AG04450 (cell line): ENCODE results near the gene IGFBP3. TPM values are rescaled to one million over a fixed set of nuclear protein-coding genes. Genes with fewer than 3 reads are reported as not detected.

Source experiments
- CTCF ChIA-PET: fragments of 300-600, 350-600 bp; formaldehyde crosslinking; extraction: SDS; loops from one replicate; lab custom pipeline; 2022; ENCODE audit warnings: antibody characterized with exemption, inconsistent platforms; lab: Charles Lee
- POLR2A ChIA-PET: fragments of 350-600 bp; formaldehyde crosslinking; extraction: SDS; loops from one replicate; lab custom pipeline; 2021; ENCODE audit warnings: antibody characterized with exemption, inconsistent platforms; lab: Yijun Ruan, JAX
- DNase-seq: peaks from one replicate; pipeline ENCODE4 v3.0.0-alpha.2; 2011; ENCODE audit warnings: low read depth, low spot score
- H3K27ac ChIP-seq: one replicate; pipeline ENCODE4 v1.5.1; 2012; ENCODE audit warnings: low read depth, low read length, control low read depth
- H3K27me3 ChIP-seq: one replicate; pipeline ENCODE4 v1.6.0; 2012; ENCODE audit warnings: low read length; ENCODE audit not compliant: control insufficient read depth, insufficient read depth
- H3K4me3 ChIP-seq: 2 replicates; pipeline ENCODE4 v1.5.1; 2011; ENCODE audit warnings: mild to moderate bottlenecking, low read depth, low read length, control low read depth
- H3K9me3 ChIP-seq: 2 replicates; pipeline ENCODE4 v1.5.1; 2012; ENCODE audit warnings: low read length; ENCODE audit not compliant: control insufficient read depth, insufficient read depth
- polyA plus RNA-seq: library from polyadenylated mRNA; depleted of rRNA; stranded (reverse); fragments of >200 nt; gene quantifications from 2 replicates; pipeline ENCODE4 v1.2.3, GENCODE V29; 2011
- TF ChIP-seq, protein P1 (sequence below): IDR thresholded peaks from 2 replicates; pipeline ENCODE4 v1.5.1; 2011; ENCODE audit warnings: low read depth, low read length, control low read depth, inconsistent platforms

The IGFBP3 gene
- polyA plus RNA-seq, 1 experiment: 220 TPM

DNA sequence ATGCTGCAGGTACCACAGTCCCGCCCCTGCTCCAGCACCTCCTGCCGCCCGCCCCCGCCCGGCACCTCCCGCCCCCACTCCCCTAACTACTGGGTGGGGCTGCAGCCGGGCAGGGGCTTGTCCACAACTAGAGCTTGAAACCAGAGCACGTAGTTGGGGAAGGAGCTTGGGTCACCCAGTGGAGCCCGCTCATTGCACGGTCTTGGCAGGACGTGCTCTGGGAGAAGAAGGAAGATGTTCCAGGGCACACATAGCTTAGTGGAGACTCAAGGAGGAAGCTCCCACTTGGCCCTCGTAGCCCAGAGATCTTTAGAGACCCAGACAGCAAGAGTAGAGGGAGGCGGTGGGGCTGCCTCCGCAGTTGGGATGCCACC lies 32.1 kb downstream of the IGFBP3 start:
- H3K9me3 ChIP-seq: no peaks in the 10 kb centered on the region
- ChIA-PET POLR2A (no interaction called here), CTCF (interaction anchor here (1.1 to 3.0 kb wide), 2 partner anchors 30 to 1292 kb away, joined by 3 to 18 read pairs; no protein-coding TSS in a partner anchor)
- H3K27me3 ChIP-seq: peaks cover 8% of the 10 kb centered on the region
- peak overlapping the region; percentile 57 for H3K4me3 ChIP-seq
- TF ChIP-seq, protein P1, sequence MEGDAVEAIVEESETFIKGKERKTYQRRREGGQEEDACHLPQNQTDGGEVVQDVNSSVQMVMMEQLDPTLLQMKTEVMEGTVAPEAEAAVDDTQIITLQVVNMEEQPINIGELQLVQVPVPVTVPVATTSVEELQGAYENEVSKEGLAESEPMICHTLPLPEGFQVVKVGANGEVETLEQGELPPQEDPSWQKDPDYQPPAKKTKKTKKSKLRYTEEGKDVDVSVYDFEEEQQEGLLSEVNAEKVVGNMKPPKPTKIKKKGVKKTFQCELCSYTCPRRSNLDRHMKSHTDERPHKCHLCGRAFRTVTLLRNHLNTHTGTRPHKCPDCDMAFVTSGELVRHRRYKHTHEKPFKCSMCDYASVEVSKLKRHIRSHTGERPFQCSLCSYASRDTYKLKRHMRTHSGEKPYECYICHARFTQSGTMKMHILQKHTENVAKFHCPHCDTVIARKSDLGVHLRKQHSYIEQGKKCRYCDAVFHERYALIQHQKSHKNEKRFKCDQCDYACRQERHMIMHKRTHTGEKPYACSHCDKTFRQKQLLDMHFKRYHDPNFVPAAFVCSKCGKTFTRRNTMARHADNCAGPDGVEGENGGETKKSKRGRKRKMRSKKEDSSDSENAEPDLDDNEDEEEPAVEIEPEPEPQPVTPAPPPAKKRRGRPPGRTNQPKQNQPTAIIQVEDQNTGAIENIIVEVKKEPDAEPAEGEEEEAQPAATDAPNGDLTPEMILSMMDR: no peak
- DNase-seq: no peak
- no peak overlapping the region for H3K27ac ChIP-seq

DNA sequence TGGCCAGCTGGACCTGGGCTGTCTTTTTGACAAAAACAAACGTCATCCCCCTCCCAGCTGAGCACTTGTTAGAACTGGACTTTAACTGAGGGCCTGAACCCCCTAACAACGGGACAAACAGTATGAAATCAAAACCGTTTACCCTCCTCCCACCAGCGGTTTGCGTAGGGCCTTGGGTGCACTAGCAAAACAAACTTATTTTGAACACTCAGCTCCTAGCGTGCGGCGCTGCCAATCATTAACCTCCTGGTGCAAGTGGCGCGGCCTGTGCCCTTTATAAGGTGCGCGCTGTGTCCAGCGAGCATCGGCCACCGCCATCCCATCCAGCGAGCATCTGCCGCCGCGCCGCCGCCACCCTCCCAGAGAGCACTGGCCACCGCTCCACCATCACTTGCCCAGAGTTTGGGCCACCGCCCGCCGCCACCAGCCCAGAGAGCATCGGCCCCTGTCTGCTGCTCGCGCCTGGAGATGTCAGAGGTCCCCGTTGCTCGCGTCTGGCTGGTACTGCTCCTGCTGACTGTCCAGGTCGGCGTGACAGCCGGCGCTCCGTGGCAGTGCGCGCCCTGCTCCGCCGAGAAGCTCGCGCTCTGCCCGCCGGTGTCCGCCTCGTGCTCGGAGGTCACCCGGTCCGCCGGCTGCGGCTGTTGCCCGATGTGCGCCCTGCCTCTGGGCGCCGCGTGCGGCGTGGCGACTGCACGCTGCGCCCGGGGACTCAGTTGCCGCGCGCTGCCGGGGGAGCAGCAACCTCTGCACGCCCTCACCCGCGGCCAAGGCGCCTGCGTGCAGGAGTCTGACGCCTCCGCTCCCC lies 32.7 kb downstream of the IGFBP3 start, which contains the start of gene IGFBP1:
Gene IGFBP1, plus strand, starts transcription at position 304 of the 808 bp plus-strand sequence. Its CDS starts 165 bp downstream, at position 469.
- Histone ChIP-seq H3K9me3 (no peaks in the 10 kb centered on the region), H3K27me3 (peaks cover 8% of the 10 kb centered on the region), H3K27ac (no peak within 1 kb of the TSS), H3K4me3 (peak within 1 kb of the TSS; percentile 57)
- TF ChIP-seq, protein P1: no peak
- ChIA-PET POLR2A (no interaction called here), CTCF (interaction anchor here (3.0 kb wide), 1 partner anchor 30 kb away, joined by 18 read pairs; no protein-coding TSS in a partner anchor)
- no peak for DNase-seq

DNA sequence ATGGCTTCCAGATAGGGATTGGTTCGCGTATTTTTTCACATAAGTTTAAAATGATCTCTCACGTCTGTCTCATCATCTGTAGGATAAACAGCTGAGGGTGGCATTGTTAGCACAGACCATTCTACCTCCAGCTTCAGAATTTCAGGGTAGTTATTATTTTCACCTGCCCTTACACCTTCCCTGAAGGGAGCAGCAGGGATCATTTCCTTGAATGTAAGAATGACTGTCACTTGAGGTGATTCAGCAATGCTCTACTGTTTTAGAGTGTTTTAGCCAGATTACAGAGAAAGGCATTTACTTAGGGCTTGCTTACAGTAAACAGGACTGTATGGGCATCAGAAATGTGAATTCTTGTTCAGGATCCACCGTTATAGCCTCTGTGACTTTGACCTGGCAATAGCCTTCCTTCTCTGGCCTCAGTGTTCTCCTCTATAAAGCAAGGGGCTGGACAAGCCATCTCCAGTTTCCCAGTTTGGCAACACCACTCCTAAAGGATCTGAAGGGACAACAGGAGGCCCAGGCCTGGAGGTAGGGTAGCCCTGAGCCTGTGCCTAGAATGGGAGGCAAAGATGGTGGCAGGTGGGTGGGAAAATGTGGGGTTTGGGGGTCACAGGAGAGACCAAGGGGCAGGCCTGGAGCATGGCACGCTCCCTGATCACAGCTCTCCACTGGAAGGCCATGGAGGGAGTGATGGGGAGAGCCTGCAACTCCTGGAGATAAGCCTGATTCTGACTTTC lies 34.0 kb downstream of the IGFBP3 start:
- no peak for DNase-seq
- Histone ChIP-seq H3K9me3 (no peaks in the 10 kb centered on the region), H3K4me3 (no peak overlapping the region), H3K27me3 (peaks cover 8% of the 10 kb centered on the region), H3K27ac (no peak overlapping the region)
- TF ChIP-seq, protein P1: no peak
- CTCF ChIA-PET: interaction anchor here (0.6 kb wide), 2 partner anchors 35 to 513 kb away, joined by 3 read pairs; no protein-coding TSS in a partner anchor
- POLR2A ChIA-PET: no interaction called here

DNA sequence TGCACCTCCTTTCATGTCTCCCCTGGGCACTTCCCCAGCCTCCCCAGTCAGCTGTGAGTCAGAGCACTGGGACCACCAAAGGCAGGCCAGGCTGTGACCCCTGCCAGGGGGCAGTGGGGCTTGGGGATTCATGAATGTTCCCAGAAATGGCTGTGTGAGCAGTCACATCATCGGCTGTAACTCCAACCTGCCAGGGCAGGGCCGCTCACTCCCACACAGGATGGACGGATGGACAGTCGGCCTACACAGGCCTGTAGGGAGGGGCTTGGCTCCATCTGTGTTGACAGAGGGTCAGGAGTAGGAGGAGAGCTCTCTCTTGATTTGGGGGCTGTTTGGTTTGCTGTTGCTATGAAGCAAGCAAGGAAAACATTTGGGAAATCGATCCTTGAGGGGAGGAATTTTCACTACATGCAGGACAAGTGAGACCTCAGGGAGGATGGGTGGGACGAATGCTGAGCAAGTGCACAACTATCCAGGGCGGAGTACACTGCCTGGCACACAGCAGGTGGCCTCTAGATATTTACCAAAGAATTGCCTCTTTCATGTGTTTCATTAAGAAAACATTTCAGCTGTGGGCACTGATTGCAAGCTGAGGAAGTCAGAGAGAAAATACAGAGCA lies 35.7 kb downstream of the IGFBP3 start:
- POLR2A ChIA-PET: no interaction called here
- Histone ChIP-seq H3K27me3 (peaks cover 8% of the 10 kb centered on the region), H3K4me3 (no peak overlapping the region), H3K9me3 (no peaks in the 10 kb centered on the region), H3K27ac (no peak overlapping the region)
- DNase-seq: no peak
- TF ChIP-seq, protein P1: no peak
- CTCF ChIA-PET: no interaction called here
